Peyer's patch (tissue), 4 donors: ENCODE data around the gene SIM1. TPM values are rescaled to one million over a fixed set of nuclear protein-coding genes. Genes with fewer than 3 reads are reported as not detected.
"Not testable (repeated sequence)": the region's sequence is repeated elsewhere in the genome, so short reads cannot be mapped to it uniquely, and the experiment has no call there.

ENCODE experiments used
- DNase-seq, 3 donors: peaks; one replicate each; pipeline ENCODE4 v3.0.0-alpha.2; 2017 to 2019
- H3K27ac ChIP-seq, 4 donors: fragments of 200-600 bp; sonication (generic); one replicate each; pipeline ENCODE4 v1.5.1; 2016 to 2019
- H3K27me3 ChIP-seq, 2 donors: fragments of 200-600 bp; sonication (generic); one replicate each; pipeline ENCODE4 v1.5.1; 2019
- H3K36me3 ChIP-seq, 3 donors: fragments of 200-600 bp; sonication (generic); one replicate each; pipeline ENCODE4 v1.5.1; 2016 to 2019
- H3K4me1 ChIP-seq, 4 donors: fragments of 200-600 bp; sonication (generic); one replicate each; pipeline ENCODE4 v1.5.1; 2016 to 2019
- H3K4me3 ChIP-seq, 4 donors: fragments of 200-600 bp; sonication (generic); 1 replicate in 3 of 4; 2 replicates in 1 of 4; pipeline ENCODE4 v1.5.1; 2016 to 2019; ENCODE audit warnings: mild to moderate bottlenecking in 1 of 4
- H3K9me3 ChIP-seq, 4 donors: fragments of 200-600 bp; sonication (generic); one replicate each; pipeline ENCODE4 v1.5.1; 2016 to 2019; ENCODE audit warnings: mild to moderate bottlenecking in 1 of 4
- POLR2A ChIP-seq, 2 donors: fragments of 450-650 bp; IDR thresholded peaks; one replicate each; pipeline ENCODE4 v1.5.1; 2017; ENCODE audit warnings: antibody characterized with exemption in 2 of 2, mild to moderate bottlenecking in 2 of 2, moderate library complexity in 2 of 2
- total RNA-seq, 4 donors: library from RNA; depleted of rRNA; stranded (reverse); fragments of >200 nt; gene quantifications; one replicate each; pipeline ENCODE4 v1.1.0, GENCODE V29; 2016
- TF ChIP-seq, protein P1 (sequence below), 6 experiments: fragments of 450-650 bp in 4 of 6; fragments of 200-600 bp in 2 of 6; sonication (generic) in 1 of 6; IDR thresholded peaks; one replicate each; pipeline ENCODE4 v1.5.1; 2017 to 2019; ENCODE audit warnings: antibody characterized with exemption in 6 of 6, mild to moderate bottlenecking in 3 of 6, moderate library complexity in 1 of 6

The SIM1 gene
- total RNA-seq, 4 donors from 2014 or later: 0.13 TPM; not detected in 3

GRCh38 chr6:100371591-100371990 lies 93.1 kb downstream of the SIM1 start:
- Histone ChIP-seq H3K4me1 (no peaks in the 10 kb centered on the region), H3K9me3 (no peaks in the 10 kb centered on the region), H3K4me3 (no peak overlapping the region), H3K36me3 (no peaks in the 10 kb centered on the region), H3K27ac (no peak overlapping the region), H3K27me3 (no peaks in the 10 kb centered on the region)
- no peak for DNase-seq
- TF ChIP-seq, protein P1, sequence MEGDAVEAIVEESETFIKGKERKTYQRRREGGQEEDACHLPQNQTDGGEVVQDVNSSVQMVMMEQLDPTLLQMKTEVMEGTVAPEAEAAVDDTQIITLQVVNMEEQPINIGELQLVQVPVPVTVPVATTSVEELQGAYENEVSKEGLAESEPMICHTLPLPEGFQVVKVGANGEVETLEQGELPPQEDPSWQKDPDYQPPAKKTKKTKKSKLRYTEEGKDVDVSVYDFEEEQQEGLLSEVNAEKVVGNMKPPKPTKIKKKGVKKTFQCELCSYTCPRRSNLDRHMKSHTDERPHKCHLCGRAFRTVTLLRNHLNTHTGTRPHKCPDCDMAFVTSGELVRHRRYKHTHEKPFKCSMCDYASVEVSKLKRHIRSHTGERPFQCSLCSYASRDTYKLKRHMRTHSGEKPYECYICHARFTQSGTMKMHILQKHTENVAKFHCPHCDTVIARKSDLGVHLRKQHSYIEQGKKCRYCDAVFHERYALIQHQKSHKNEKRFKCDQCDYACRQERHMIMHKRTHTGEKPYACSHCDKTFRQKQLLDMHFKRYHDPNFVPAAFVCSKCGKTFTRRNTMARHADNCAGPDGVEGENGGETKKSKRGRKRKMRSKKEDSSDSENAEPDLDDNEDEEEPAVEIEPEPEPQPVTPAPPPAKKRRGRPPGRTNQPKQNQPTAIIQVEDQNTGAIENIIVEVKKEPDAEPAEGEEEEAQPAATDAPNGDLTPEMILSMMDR (IDR thresholded peaks at IDR 0.05): no peak
- TF ChIP-seq POLR2A (IDR thresholded peaks at IDR 0.05): no peak

DNA sequence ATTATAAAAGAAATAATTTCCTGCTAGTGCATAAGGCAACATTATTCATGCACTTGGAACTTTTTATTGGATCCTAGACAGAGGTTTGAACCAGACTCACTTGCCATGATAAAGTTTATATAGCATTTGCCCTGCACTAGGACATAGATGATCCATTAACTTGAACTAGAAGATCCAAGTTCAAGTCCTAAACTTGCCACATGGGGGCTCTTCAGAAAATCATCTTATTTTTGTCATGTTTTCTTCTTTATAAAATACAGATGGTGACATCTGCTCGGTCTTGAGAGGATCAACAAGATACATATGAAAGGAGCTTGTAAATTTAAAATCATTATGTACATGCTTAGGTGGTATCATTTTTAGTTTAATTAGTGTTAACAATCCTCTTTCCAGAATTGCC lies 94.5 kb downstream of the SIM1 start:
- Histone ChIP-seq H3K27me3 (no peaks in the 10 kb centered on the region), H3K27ac (no peak overlapping the region), H3K36me3 (no peaks in the 10 kb centered on the region), H3K4me1 (no peaks in the 10 kb centered on the region), H3K9me3 (no peaks in the 10 kb centered on the region), H3K4me3 (no peak overlapping the region)
- no peak for TF ChIP-seq POLR2A (IDR thresholded peaks at IDR 0.05)
- TF ChIP-seq, protein P1 (IDR thresholded peaks at IDR 0.05): no peak
- DNase-seq: no peak

GRCh38 chr6:100366419-100366818 lies 98.3 kb downstream of the SIM1 start:
- Histone ChIP-seq H3K27me3 (no peaks in the 10 kb centered on the region), H3K9me3 (no peaks in the 10 kb centered on the region), H3K27ac (no peak overlapping the region), H3K4me3 (no peak overlapping the region), H3K36me3 (no peaks in the 10 kb centered on the region), H3K4me1 (no peaks in the 10 kb centered on the region)
- DNase-seq: no peak
- no peak for TF ChIP-seq POLR2A (IDR thresholded peaks at IDR 0.05)
- TF ChIP-seq, protein P1 (IDR thresholded peaks at IDR 0.05): no peak

DNA sequence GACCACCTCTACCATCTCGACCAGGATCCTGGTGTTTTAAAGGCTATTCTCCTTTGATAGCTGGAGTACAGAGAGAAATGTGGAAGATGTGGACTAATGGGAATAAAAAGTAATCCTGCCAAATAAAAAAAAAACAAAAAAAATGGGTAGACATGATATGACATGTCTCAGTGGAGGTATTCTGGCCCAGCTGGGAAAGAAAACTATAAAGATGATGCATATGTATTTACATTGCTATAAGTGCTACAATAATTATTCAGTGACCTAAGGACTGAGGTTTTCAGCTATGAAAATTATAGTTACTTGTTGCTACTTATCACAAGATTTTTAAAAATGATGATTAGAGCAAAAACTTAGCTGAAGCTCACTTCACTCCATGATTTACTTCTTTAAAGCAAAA lies 101.1 kb downstream of the SIM1 start:
- H3K27me3 ChIP-seq: no peaks in the 10 kb centered on the region
- no peak overlapping the region for H3K27ac ChIP-seq
- no peak for TF ChIP-seq POLR2A (IDR thresholded peaks at IDR 0.05)
- TF ChIP-seq, protein P1 (IDR thresholded peaks at IDR 0.05): no peak
- H3K36me3 ChIP-seq: no peaks in the 10 kb centered on the region
- no peaks in the 10 kb centered on the region for H3K4me1 ChIP-seq
- no peak overlapping the region for H3K4me3 ChIP-seq
- H3K9me3 ChIP-seq: no peaks in the 10 kb centered on the region
- no peak for DNase-seq

DNA sequence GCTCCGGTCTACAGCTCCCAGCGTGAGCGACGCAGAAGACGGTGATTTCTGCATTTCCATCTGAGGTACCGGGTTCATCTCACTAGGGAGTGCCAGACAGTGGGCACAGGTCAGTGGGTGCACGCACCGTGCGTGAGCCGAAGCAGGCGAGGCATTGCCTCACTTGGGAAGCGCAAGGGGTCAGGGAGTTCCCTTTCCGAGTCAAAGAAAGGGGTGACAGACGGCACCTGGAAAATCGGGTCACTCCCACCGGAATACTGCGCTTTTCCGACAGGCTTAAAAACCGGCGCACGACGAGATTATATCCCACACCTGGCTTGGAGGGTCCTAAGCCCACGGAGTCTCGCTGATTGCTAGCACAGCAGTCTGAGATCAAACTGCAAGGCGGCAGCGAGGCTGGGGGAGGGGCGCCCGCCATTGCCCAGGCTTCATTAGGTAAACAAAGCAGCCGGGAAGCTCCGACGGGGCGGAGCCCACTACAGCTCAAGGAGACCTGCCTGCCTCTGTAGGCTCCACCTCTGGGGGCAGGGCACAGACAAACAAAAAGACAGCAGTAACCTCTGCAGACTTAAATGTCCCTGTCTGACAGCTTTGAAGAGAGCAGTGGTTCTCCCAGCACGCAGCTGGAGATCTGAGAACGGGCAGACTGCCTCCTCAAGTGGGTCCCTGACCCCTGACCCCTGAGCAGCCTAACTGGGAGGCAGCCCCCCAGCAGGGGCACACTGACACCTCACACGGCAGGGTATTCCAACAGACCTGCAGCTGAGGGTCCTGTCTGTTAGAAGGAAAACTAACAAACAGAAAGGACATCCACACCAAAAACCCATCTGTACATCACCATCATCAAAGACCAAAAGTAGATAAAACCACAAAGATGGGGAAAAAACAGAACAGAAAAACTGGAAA lies 109.7 kb downstream of the SIM1 start:
- H3K27ac ChIP-seq, H3K9me3 ChIP-seq, H3K4me1 ChIP-seq, DNase-seq, H3K36me3 ChIP-seq, H3K4me3 ChIP-seq, H3K27me3 ChIP-seq: not testable (repeated sequence)

DNA sequence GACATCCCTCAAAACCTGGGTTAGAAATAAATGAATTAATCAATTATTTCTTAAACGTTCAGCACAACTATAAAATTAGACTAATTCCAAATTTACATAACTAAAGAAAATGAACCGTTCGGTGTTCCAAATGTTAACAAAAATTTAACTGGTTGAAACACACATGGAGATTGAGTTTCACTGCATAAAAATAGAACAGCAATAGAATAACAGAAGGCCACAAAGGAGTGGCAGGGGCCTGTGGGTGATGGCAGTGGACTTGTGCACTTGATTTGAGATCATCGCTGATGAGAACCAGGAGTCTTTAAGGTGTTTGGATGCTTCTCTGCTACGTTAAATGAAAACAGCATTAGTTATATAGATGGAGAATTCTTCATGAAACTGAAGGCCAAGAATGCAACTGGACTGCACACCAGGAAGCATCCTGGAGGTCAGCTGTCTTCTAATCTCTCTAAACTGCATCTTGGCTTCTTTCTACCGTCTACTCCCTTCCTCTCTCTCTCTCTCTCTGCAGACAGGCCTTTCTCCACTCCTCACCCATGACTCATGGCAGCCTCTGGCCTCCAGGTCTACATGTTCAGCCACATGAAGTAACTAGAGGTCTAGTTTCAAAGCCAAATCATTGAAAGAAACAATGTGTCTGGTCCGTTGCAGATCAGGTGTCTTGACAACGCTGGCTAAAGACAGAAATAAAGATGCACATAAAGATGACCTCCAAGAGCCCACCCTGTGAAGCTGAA lies 111.3 kb downstream of the SIM1 start:
- Histone ChIP-seq H3K27ac (no peak overlapping the region), H3K9me3 (no peaks in the 10 kb centered on the region), H3K36me3 (no peaks in the 10 kb centered on the region), H3K4me1 (no peaks in the 10 kb centered on the region), H3K4me3 (no peak overlapping the region), H3K27me3 (no peaks in the 10 kb centered on the region)
- TF ChIP-seq POLR2A (IDR thresholded peaks at IDR 0.05): no peak
- TF ChIP-seq, protein P1 (IDR thresholded peaks at IDR 0.05): no peak
- no peak for DNase-seq
